Heart left ventricle (tissue), 16 donors: ENCODE measurements around the gene KRT77. TPM values are rescaled to one million over a fixed set of nuclear protein-coding genes. Genes with fewer than 3 reads are reported as not detected.

Experiments
- ATAC-seq, 4 donors: fragments of 200-7000 bp; cut with Tn5 transposase; one replicate each; pipeline ENCODE4 v1.9.1; 2020 to 2022; ENCODE audit warnings: moderate library complexity in 4 of 4, mild to moderate bottlenecking in 3 of 4, moderate number of reproducible peaks in 1 of 4
- DNase-seq, 5 donors: peaks; one replicate each; pipeline ENCODE4 v3.0.0-alpha.2; 2020
- H3K27ac ChIP-seq, 12 donors: fragments of 200-600 bp; sonication (generic) in 4 of 12; one replicate each; pipeline versions ENCODE4 v1.5.0 to v1.8.0; 2016 to 2022; ENCODE audit warnings: mild to moderate bottlenecking in 2 of 12
- H3K27me3 ChIP-seq, 9 donors: fragments of 200-600 bp; sonication (generic) in 2 of 9; one replicate each; pipeline versions ENCODE4 v1.5.1 to v1.8.0; 2016 to 2022; ENCODE audit warnings: mild to moderate bottlenecking in 3 of 9
- H3K36me3 ChIP-seq, 9 donors: fragments of 200-600 bp; sonication (generic) in 2 of 9; one replicate each; pipeline versions ENCODE4 v1.5.0 to v1.8.0; 2018 to 2022; ENCODE audit warnings: mild to moderate bottlenecking in 2 of 9
- H3K4me1 ChIP-seq, 12 donors: fragments of 200-600 bp; sonication (generic) in 4 of 12; one replicate each; pipeline versions ENCODE4 v1.5.0 to v1.8.0; 2016 to 2022; ENCODE audit warnings: mild to moderate bottlenecking in 3 of 12
- H3K4me3 ChIP-seq, 12 donors: fragments of 200-600 bp; sonication (generic) in 4 of 12; one replicate each; pipeline versions ENCODE4 v1.5.0 to v1.8.0; 2017 to 2022; ENCODE audit warnings: mild to moderate bottlenecking in 9 of 12, moderate library complexity in 4 of 12
- H3K9me3 ChIP-seq, 12 donors: fragments of 200-600 bp; sonication (generic) in 4 of 12; one replicate each; pipeline versions ENCODE4 v1.5.0 to v1.8.0; 2016 to 2022; ENCODE audit warnings: mild to moderate bottlenecking in 1 of 12
- CTCF ChIP-seq, 12 donors: fragments of 200-600 bp; sonication (generic) in 4 of 12; IDR thresholded peaks; one replicate each; pipeline versions ENCODE4 v1.5.0 to v1.8.0; 2018 to 2022; ENCODE audit warnings: antibody characterized with exemption in 12 of 12, mild to moderate bottlenecking in 5 of 12
- POLR2A ChIP-seq, 2 donors: fragments of 450-650 bp; IDR thresholded peaks; one replicate each; pipeline ENCODE4 v1.6.1; 2017; ENCODE audit warnings: antibody characterized with exemption in 2 of 2, mild to moderate bottlenecking in 2 of 2, moderate library complexity in 2 of 2
- WGBS, 4 donors: extraction: QIAGEN DNeasy Blood & Tissue Kit in 2 of 4; methylation state at CpG; one replicate each; pipeline versions ENCODE4 v1.1.5 to v1.1.7; 2013 to 2018; 5-methylcytosine and 5-hydroxymethylcytosine counted together
- intact Hi-C, 10 donors: fragments of 100-400 bp; cut with DNase I; formaldehyde crosslinking; loops; one replicate each; pipeline versions ENCODE4 v1.11.1 to v1.14.2; 2022
- polyA plus RNA-seq, 2 donors: library from polyadenylated mRNA; stranded (reverse); fragments of 200-250 nt; gene quantifications; one replicate each; pipeline ENCODE4 v1.2.3, GENCODE V29; 2013
- total RNA-seq, 9 donors: library from RNA; depleted of rRNA in 2 of 9; stranded (reverse); fragments of >200 nt in 2 of 9; fragmentation: NEBNext Ultra II Directional in 3 of 9; extraction: Animal tissue kit (Norgen Biotek cat#: 25700) in 3 of 9; gene quantifications; one replicate each; pipeline versions ENCODE4 v1.1.0 to v1.2.4, GENCODE V29; 2016 to 2023
- donor health status: ischemic (EF 13 %, LVEDD 7.1; RV severe dilation, severe dysfunction).
- donor health status: healthy with polysubstance abuse.
- donor health status: DM: no; HTN: yes; CAD: no.
- donor health status: DM: no; HTN: no; CAD: no.
- donor health status: ischemic (EF 25% LVEDD 6.9; RV normal size, moderate dysfunction).
- donor health status: ischemic (EF 25% LVEDD 5.7; RV mildly dilated, moderate dysfunction).
- donor health status: healthy.
- donor health status: DM: yes; HTN: yes; CAD: no.
- donor health status: ischemic (EF 35%, LVEDD 5.7; RV mildly dilated, moderate dysfunction).
- donor health status: nonischemic (EF 11% LVEDD 7.7; RV severe dilation, severe dysfunction).
- donor health status: DM: yes; HTN: yes; CAD: no.
- donor health status: PGD.
- donor health status: ischemic (EF 29% LVEDD 5.4; RV normal size, mild dysfunction).
- donor health status: nonischemic (EF 23%, LVEDD 6.1; RV moderate dilation, normal function).

KRT77 gene
- total and polyA plus RNA-seq, 11 donors, result not detected

- H3K4me1 ChIP-seq, result peaks cover 0 to 17% (median 7%) of the 10 kb centered on the region in 12 donors
- no peaks in the 10 kb centered on the region for H3K36me3 ChIP-seq
- H3K4me3 ChIP-seq, result no peak overlapping the region
- no peak overlapping the region for H3K27ac ChIP-seq
- WGBS, 4 donors, result 77 to 90% (median 86%) methylated on average over 2 of the region's 2 CpGs
- intact Hi-C loops, result no loop called here
- ATAC-seq, result no peak
- TF ChIP-seq POLR2A (IDR thresholded peaks at IDR 0.05), result no peak
- TF ChIP-seq CTCF (IDR thresholded peaks at IDR 0.05), result no peak
- DNase-seq, result no peak
- peaks cover 0 to 14% (median 0%) of the 10 kb centered on the region in 9 donors for H3K27me3 ChIP-seq
- H3K9me3 ChIP-seq, result no peaks in the 10 kb centered on the region
Observed at GRCh38 chr12:52702338-52702737, 986 bp downstream of the KRT77 start.

- Histone ChIP-seq H3K9me3 (no peaks in the 10 kb centered on the region), H3K27ac (no peak overlapping the region), H3K36me3 (no peaks in the 10 kb centered on the region), H3K4me3 (no peak overlapping the region), H3K4me1 (peaks cover 0 to 17% (median 7%) of the 10 kb centered on the region in 12 donors), H3K27me3 (peaks cover 0 to 11% (median 0%) of the 10 kb centered on the region in 9 donors)
- TF ChIP-seq CTCF (IDR thresholded peaks at IDR 0.05), result no peak
- no peak for TF ChIP-seq POLR2A (IDR thresholded peaks at IDR 0.05)
- 74 to 87% (median 79%) methylated on average over 10 to 12 of the region's 12 CpGs for WGBS, 4 donors
- ATAC-seq (no peak), DNase-seq (no peak)
- intact Hi-C loops, result no loop called here
Observed at GRCh38 chr12:52701281-52701680, 2.0 kb downstream of the KRT77 start.

- Histone ChIP-seq H3K27me3 (peaks cover 0 to 12% (median 2%) of the 10 kb centered on the region in 9 donors), H3K36me3 (no peaks in the 10 kb centered on the region), H3K27ac (no peak overlapping the region), H3K4me1 (peaks cover 0 to 17% (median 7%) of the 10 kb centered on the region in 12 donors), H3K4me3 (no peak overlapping the region), H3K9me3 (no peaks in the 10 kb centered on the region)
- peak in 2 of 5 donors; percentile 16 to 29 for DNase-seq
- whole genome bisulfite sequencing, 4 donors, result 52 to 86% (median 63%) methylated on average over 2 of the region's 2 CpGs
- no peak for TF ChIP-seq POLR2A (IDR thresholded peaks at IDR 0.05)
- no peak for TF ChIP-seq CTCF (IDR thresholded peaks at IDR 0.05)
- intact Hi-C loops, result no loop called here
- ATAC-seq, result peak; percentile 14 to 55 (median 34)
Observed at GRCh38 chr12:52699960-52700359, 3.4 kb downstream of the KRT77 start.

GRCh38 chr12:52699373-52699772 lies 4.0 kb downstream of the KRT77 start:
- Histone ChIP-seq H3K4me1 (peaks cover 0 to 17% (median 7%) of the 10 kb centered on the region in 12 donors), H3K36me3 (no peaks in the 10 kb centered on the region), H3K9me3 (no peaks in the 10 kb centered on the region), H3K27ac (no peak overlapping the region), H3K27me3 (peaks cover 0 to 12% (median 3%) of the 10 kb centered on the region in 9 donors), H3K4me3 (no peak overlapping the region)
- TF ChIP-seq CTCF (IDR thresholded peaks at IDR 0.05), result no peak
- no peak for TF ChIP-seq POLR2A (IDR thresholded peaks at IDR 0.05)
- WGBS, 4 donors, result 67 to 74% (median 72%) methylated on average over 2 of the region's 2 CpGs
- intact Hi-C loops, result no loop called here
- DNase-seq, result no peak
- no peak for ATAC-seq
